Measurements from ENCODE around the gene TRPM3.
A peak's percentile ranks its signal among the peaks of the same experiment; 100 is the strongest.
"Not testable (repeated sequence)": the region's sequence is repeated elsewhere in the genome, so short reads cannot be mapped to it uniquely, and the experiment has no call there.

TRPM3 gene

GRCh38 chr9:70635790-70636189 is 485.6 kb downstream of the TRPM3 start:
- no peak for DNase-seq

DNA sequence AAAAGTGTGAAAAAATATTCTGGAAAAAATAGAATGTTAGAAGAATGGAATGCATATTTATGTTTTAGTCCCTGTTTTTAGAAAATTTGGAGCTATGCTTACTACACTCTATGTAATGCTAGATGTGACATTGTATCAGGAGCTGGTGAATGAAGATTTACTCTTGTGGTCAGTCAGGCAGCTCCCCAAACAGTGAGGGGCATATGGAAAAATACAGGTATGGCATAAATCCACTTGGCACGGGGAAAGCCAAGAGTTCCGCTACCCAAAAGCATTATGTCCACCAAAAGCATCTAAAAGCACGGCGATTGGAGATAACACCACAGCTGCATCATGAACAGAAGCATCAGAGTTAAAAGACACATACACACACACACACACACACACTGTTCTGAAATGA is 486.7 kb downstream of the TRPM3 start:
- DNase-seq = no peak

DNA sequence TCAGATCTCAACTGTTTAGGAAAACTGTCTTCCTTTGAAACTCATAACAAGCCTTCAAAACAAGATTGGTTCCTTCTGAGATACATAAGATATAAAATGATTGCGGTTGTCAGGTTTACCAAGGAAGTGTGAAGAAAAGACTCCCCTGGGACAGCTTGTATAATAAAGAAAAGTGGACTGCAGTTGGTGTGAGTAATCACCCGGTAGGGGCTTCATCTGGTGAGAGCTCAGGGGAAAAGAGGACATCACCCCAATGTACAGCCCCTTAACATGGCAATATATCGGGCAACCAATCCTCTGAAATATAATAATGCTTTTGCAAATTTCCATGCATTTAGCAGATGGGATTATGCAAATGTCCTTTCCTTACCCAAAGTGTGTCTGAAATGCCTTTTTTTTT is 490.4 kb downstream of the TRPM3 start:
- DNase-seq = no peak

GRCh38 chr9:70629080-70629685 is 492.2 kb downstream of the TRPM3 start:
- DNase-seq = not testable (repeated sequence)

- no peak for DNase-seq
Observed at GRCh38 chr9:70625078-70625477, 496.3 kb downstream of the TRPM3 start.

DNA sequence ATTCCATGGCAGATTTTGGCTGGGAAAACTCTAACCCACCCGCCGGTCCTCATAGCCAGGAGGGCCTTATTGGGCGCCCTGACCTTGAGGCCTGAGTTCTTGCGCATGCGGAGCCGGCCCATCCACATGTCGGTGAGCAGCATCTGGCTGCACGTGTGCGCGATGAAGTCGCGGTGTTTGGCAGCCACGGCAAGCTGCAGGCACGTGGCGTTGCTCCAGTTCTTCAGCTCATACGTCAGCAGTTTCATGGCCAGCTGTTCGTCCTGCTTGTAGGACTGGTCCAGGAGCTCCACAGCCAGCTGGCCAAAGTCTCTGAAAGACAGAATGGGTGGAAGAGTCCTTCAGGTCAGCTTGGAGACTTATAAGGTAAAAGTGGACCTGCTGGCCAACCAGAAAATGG is 502.6 kb downstream of the TRPM3 start:
- DNase-seq = no peak

DNA sequence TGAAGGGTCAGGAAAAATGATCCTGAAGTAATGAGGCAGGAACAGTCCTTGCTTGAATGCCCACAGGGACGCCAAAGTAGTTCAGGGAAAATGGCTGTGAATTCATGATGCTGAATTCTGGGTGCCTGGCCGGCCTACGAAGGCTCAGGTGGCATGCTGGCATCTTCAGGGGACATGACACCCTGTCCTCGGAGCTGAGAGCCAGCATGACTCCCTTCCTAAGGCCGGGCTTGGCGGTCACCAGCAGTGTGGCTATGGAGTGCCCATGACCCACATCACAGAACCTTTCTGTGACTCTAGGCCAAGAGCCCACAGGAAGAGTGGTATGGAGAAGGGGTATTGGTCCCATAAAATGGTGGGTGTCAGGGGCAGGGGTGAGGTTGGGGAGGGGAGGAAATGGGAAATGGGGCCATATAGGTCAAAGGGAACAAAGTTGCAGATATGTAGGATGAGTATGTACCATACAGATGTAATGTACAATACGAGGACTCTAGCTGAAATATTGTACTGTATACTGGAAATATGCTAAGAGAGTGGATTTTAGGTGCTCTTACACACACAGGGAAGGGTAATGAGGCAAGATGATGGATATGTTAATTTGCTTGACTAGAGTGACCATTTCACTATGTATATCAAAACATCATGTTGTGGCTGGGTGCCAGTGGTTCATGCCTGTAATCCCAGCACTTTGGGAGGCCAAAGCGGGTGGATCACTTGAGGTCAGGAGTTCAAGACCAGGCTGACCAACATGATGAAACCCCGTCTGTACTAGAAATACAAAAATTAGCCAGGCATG is 504.2 kb downstream of the TRPM3 start:
- no peak for DNase-seq

- no peak for DNase-seq
Observed at GRCh38 chr9:70616228-70616990, 505.0 kb downstream of the TRPM3 start.

- DNase-seq = no peak
Observed at GRCh38 chr9:70615464-70616138, 505.8 kb downstream of the TRPM3 start.

DNA sequence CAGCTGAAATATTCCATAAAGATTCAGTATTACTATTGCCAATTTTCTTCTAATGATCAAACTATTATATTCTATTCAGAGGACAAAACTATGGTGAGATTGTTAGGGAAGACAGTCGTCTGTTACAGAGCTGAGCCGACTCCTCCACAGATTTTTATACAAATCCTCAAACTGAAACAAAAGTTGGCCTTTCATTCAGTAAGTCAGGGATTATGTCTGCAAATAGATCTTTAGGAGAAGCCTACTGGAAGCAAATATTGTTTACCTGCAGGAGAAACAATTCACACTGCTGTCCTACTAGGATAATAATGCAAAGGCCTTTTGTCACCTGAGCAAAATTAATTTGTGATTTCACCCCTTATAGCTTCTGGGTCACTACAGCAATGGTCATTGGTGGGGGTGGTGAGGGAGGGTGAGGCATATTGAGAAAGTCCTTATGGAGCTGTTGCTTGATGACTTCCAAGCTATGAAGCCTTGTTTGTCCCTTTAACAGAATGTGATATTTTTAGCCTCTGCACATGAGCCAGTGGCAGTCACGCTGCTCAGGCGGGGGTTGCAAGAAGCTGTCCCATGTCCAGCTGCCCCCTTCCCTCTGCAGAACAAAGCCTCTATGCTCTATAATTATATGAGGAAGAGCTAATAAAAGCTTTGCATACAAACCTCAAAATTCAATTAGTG is 506.5 kb downstream of the TRPM3 start:
- DNase-seq = no peak

DNA sequence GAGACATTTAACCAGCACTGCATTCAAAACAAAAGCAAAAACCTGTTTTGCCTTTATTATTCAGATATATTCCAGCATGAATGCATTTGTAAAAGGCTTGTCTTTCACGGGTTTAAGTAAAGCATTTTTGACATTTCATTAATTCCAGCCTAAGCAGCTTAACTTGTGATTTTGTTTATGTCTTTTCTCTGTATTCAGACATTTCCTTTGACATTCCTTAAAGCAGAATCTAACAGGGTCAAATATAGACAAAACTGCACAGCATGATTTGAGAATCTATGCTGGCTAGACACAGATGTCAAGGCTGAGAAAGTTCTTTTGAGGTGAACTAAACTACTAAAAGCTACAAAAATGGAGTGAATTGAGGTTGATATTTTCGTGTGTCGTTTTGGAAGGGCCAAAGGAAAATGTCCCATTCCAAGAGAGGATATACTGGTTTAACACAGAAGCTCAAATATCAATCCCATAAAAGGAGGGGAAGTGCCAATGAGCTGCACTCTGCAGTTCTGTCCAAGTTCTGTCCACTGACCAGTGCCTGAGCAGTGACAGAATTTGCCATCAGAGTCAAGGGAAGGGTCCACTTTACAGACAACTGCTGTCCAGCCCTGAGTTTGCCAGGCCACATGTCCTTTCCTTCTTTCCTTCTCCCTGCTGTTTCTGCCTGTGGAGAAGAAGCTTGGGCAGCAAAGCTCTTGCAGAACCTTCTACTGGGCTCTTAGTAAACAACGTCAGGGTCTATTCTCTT is 508.2 kb downstream of the TRPM3 start:
- DNase-seq = no peak

GRCh38 chr9:70610287-70610644 is 511.2 kb downstream of the TRPM3 start:
- no peak for DNase-seq

GRCh38 chr9:70609542-70610286 is 511.7 kb downstream of the TRPM3 start:
- no peak for DNase-seq

DNA sequence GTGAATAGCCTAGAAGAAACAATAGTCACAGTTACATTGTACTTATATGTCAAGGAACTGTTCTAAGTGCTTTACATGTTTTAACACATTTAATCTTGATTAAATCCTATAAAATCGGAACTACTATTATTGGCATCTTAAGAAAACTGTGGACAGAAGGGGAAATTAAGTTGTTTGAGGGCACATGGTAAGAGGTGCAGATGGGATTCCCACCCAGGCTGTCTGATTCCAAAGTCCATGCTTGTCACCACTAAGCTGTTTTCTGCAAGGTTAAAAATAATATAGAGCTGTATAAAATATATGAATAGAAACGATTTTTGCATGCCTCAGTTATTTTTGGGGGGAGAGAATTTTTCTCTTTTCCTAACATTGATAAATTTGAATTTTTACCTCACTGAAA is 512.4 kb downstream of the TRPM3 start:
- no peak for DNase-seq

DNA sequence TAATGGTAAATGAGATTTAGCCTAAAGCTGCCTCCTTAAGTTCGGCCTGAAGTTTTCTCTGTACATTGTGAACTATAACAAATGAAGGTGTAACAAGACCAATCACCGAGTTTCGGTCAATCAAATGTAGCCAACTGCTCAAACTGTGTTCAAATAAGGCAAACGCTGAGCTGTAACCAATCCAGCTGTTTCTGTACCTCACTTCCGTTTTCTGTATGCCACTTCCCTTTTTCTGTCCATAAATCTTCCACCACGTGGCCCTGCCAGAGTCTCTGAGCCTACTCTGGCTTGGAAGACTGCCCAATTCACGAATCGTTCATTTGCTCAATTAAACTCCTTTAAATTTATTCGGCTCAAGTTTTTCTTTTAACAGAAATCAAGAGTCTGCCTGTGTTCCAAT is 513.5 kb downstream of the TRPM3 start:
- DNase-seq = no peak

GRCh38 chr9:70607329-70607728 is 514.1 kb downstream of the TRPM3 start:
- no peak for DNase-seq

DNA sequence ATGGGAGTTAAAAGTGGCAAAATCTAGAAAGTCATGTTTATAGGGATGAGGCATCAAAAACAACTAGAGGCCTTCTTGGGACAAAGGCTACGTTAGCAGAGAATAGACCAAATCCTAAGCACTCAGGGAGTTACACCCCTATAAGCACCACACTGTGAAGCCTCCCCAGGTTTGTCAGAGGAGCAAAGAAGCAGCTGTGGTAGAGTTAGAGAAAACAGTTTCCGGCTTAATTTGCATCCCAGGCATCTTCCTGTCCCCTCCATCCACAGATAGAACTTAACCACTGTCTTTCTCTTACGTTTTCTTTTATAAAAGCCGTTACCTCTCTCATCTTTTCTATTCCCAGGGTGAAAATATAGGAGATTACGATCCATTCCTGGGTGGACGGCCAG is 518.4 kb downstream of the TRPM3 start:
- no peak for DNase-seq

DNA sequence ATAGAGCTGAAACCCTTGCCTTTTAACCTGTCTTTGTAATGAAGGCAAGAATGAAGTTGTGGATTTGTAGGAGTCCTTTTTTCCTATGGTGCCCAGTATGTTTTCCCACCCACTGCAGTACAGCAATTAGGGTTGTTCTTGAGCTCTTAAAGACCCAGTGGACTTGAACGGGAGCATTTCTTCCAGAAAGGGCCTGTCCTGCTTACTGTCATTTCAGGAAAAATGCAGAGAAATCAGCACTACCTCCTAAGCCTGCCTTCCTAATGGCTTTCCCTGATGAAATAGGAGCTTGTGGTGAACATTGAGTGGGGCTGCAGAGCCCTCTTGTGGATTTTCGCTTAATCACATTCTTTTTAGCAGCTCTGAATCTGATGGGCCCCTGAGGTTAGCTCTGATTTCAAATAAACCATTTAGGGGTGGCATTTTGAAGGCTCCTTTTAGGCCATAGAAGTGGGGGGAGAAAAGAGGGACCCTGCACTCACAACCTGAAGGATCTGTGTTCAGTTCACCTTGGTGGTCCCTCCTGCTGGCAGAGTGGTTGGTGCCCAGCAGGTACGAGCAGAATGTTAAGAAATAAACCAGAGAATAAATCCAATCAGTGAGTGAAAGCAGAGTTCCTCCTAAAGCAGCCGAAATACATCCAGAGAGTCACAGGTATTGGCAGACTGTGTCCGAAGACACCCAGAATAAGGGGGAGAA is 519.0 kb downstream of the TRPM3 start:
- peak; percentile 86 for DNase-seq

DNA sequence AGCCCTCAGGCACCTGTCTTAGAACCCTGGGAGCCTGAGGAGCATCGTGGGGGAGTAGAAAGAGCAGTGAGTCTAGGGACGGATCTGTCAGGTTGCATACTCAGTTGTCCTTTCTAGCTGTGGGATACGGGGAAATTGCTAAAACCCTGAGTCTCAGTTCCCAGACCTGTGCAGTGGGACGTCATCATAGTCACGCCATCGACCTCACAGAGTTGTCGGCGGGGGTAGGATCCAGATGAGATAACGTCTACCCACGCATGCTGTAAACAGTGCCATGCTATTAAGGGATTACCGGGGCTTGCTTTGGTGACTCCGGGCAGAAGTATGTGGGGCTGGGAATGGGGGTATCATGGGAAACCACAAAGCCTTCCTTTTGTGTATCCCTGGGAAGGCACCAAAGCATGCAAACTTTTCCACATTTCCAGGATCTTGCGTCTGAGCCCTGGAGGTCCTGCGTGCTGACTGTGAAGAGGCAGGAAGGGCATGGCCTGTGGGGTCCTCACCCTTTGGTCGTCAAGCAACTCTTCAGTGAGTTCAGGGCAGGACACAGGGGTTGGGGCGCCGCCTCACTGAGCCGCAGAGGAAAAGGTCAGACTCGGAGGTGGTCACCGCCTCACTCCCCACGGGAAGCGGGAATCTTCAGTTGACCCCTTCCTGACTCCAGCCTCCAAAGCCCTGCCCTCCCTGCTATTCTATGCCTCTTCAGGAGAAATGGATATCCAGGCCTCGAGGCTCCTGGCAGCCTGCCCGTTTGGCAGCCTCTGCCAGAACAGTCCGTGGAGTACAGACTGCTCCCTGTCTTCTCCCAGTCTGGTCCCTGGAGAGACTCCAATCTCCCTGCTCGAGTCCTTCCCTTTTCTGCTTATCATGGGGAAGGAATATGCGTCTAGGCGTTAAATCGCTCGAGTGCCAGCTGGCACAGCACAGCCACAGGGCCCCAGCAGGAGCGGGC is 520.1 kb downstream of the TRPM3 start:
- peak; percentile 97 for DNase-seq

DNA sequence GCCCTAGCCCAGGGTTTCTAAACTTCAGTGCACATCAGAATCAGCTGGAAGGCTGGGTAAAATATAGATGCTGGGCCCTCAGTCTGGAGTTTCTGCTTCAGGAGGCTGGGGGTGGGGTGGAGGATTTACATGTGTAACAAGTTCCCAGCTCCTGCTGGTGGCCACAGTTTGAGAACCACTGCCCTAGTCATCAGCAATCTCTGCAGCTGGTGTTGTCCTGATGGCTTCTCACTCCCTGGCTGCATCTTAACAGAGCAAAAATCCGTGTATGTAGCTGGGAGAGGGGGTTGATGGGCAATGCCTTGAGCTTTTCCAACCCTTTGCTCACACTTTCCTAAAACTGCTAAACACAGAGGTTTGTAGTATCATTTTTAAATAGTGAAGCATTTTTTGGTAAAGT is 520.9 kb downstream of the TRPM3 start:
- peak; percentile 33 for DNase-seq

All from NCI-H1092 treated with DMSO at 0.1 percent for 48 hours (cell line).